ENCODE data around the gene SYNRG. TPM values are rescaled to one million over a fixed set of nuclear protein-coding genes. Genes with fewer than 3 reads are reported as not detected.
A peak's percentile ranks its signal among the peaks of the same experiment; 100 is the strongest.

SYNRG gene
- total and polyA plus RNA-seq, 2 of the 13 experiments (the other 11 are each of a cell fraction or from before 2014, with no cell fraction given) = 7.3 to 8.7 TPM

DNA sequence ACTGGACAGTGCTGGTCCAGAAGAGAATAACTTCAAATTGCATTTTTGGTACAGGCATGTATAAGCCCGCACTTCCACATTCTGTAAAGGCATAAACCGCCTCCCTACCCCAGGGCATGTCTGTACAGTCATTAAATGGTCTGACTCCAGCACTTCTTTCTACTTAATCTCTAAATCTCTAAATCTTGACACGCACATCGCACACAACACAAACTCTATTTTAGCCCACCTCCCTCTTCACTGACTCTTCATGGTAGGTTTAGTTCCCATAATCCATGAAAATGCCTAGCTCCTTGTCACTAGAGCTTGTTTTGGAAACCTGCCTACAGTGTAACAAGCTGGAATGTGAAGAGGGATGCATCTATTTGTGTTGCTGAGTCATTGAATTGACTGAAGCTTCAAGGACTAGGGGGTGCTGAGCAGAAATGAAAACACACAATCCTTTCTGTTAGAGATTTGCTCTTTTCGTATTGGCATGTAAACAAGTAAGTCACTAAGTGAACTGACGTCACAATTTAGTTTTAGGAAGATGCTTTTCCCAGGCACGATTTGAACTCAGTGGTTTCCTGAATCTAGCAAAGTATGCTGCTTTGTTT, 121.1 kb downstream of the SYNRG start (continued):
- TF ChIP-seq, protein P1, sequence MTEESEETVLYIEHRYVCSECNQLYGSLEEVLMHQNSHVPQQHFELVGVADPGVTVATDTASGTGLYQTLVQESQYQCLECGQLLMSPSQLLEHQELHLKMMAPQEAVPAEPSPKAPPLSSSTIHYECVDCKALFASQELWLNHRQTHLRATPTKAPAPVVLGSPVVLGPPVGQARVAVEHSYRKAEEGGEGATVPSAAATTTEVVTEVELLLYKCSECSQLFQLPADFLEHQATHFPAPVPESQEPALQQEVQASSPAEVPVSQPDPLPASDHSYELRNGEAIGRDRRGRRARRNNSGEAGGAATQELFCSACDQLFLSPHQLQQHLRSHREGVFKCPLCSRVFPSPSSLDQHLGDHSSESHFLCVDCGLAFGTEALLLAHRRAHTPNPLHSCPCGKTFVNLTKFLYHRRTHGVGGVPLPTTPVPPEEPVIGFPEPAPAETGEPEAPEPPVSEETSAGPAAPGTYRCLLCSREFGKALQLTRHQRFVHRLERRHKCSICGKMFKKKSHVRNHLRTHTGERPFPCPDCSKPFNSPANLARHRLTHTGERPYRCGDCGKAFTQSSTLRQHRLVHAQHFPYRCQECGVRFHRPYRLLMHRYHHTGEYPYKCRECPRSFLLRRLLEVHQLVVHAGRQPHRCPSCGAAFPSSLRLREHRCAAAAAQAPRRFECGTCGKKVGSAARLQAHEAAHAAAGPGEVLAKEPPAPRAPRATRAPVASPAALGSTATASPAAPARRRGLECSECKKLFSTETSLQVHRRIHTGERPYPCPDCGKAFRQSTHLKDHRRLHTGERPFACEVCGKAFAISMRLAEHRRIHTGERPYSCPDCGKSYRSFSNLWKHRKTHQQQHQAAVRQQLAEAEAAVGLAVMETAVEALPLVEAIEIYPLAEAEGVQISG (CRISPR knock-in tag; IDR thresholded peaks at IDR 0.05) = no peak
- TF ChIP-seq REL (CRISPR knock-in tag; conservative IDR thresholded peaks at IDR 0.05) (no peak), FOXA1 (IDR thresholded peaks at IDR 0.05) (peak; percentile 73), FOXA1 (CRISPR knock-in tag; IDR thresholded peaks at IDR 0.05) (peak; percentile 92), HNRNPUL1 (IDR thresholded peaks at IDR 0.05; ENCODE audit: low read depth, low read length) (no peak), ZNF136 (CRISPR knock-in tag; IDR thresholded peaks at IDR 0.05; ENCODE audit: low read depth) (no peak), TOE1 (CRISPR knock-in tag; IDR thresholded peaks at IDR 0.05) (no peak), SMC3 (IDR thresholded peaks at IDR 0.05; ENCODE audit: low read length) (no peak; the same call in 1 of the 2 replicates), RFX3 (CRISPR knock-in tag; IDR thresholded peaks at IDR 0.05) (peak; percentile 40; the same call in 1 of the 2 replicates), NR2C2 (CRISPR knock-in tag; IDR thresholded peaks at IDR 0.05; ENCODE audit: borderline replicate concordance) (no peak), GTF3A (CRISPR knock-in tag; conservative IDR thresholded peaks at IDR 0.05) (no peak), CCDC6 (CRISPR knock-in tag; IDR thresholded peaks at IDR 0.05) (no peak), ZNF264 (CRISPR knock-in tag; IDR thresholded peaks at IDR 0.05) (no peak), NR1H2 (CRISPR knock-in tag; IDR thresholded peaks at IDR 0.05; ENCODE audit: borderline replicate concordance, low read depth) (no peak), TBX2 (CRISPR knock-in tag; IDR thresholded peaks at IDR 0.05; ENCODE audit: borderline replicate concordance) (no peak), TEAD3 (CRISPR knock-in tag; optimal IDR thresholded peaks at IDR 0.05; ENCODE audit: borderline replicate concordance) (peak; percentile 99), ZNF3 (CRISPR knock-in tag; IDR thresholded peaks at IDR 0.05) (no peak), ZKSCAN5 (CRISPR knock-in tag; IDR thresholded peaks at IDR 0.05) (no peak), ZBTB8A (CRISPR knock-in tag; IDR thresholded peaks at IDR 0.05; ENCODE audit: borderline replicate concordance, low read depth) (no peak)
- TF ChIP-seq, protein P2, sequence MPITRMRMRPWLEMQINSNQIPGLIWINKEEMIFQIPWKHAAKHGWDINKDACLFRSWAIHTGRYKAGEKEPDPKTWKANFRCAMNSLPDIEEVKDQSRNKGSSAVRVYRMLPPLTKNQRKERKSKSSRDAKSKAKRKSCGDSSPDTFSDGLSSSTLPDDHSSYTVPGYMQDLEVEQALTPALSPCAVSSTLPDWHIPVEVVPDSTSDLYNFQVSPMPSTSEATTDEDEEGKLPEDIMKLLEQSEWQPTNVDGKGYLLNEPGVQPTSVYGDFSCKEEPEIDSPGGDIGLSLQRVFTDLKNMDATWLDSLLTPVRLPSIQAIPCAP (CRISPR knock-in tag; IDR thresholded peaks at IDR 0.05; ENCODE audit: low read depth) = no peak
- TF ChIP-seq, protein P3, sequence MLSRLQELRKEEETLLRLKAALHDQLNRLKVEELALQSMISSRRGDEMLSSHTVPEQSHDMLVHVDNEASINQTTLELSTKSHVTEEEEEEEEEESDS (CRISPR knock-in tag; IDR thresholded peaks at IDR 0.05; ENCODE audit: borderline replicate concordance) = no peak
- TF ChIP-seq, protein P4, sequence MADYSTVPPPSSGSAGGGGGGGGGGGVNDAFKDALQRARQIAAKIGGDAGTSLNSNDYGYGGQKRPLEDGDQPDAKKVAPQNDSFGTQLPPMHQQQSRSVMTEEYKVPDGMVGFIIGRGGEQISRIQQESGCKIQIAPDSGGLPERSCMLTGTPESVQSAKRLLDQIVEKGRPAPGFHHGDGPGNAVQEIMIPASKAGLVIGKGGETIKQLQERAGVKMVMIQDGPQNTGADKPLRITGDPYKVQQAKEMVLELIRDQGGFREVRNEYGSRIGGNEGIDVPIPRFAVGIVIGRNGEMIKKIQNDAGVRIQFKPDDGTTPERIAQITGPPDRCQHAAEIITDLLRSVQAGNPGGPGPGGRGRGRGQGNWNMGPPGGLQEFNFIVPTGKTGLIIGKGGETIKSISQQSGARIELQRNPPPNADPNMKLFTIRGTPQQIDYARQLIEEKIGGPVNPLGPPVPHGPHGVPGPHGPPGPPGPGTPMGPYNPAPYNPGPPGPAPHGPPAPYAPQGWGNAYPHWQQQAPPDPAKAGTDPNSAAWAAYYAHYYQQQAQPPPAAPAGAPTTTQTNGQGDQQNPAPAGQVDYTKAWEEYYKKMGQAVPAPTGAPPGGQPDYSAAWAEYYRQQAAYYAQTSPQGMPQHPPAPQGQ (CRISPR knock-in tag; IDR thresholded peaks at IDR 0.05; ENCODE audit: borderline replicate concordance) = no peak
- TF ChIP-seq, protein P5, sequence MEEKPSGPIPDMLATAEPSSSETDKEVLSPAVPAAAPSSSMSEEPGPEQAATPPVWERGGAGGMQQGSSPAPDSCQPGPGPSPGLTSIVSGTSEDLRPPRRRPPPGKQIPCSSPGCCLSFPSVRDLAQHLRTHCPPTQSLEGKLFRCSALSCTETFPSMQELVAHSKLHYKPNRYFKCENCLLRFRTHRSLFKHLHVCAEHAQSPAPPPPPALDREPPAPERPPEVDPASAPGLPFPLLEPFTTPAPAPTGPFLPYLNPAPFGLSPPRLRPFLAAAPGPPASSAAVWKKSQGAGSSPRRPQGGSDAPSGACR (CRISPR knock-in tag; IDR thresholded peaks at IDR 0.05) = no peak
- TF ChIP-seq, protein P6, sequence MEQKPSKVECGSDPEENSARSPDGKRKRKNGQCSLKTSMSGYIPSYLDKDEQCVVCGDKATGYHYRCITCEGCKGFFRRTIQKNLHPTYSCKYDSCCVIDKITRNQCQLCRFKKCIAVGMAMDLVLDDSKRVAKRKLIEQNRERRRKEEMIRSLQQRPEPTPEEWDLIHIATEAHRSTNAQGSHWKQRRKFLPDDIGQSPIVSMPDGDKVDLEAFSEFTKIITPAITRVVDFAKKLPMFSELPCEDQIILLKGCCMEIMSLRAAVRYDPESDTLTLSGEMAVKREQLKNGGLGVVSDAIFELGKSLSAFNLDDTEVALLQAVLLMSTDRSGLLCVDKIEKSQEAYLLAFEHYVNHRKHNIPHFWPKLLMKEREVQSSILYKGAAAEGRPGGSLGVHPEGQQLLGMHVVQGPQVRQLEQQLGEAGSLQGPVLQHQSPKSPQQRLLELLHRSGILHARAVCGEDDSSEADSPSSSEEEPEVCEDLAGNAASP (CRISPR knock-in tag; IDR thresholded peaks at IDR 0.05; ENCODE audit: borderline replicate concordance) = peak; percentile 29; the same call in 1 of the 2 replicates

Measured in HepG2 (cell line).